ENCODE measurements around the gene OR51S1.
"Not testable (repeated sequence)": the region's sequence is repeated elsewhere in the genome, so short reads cannot be mapped to it uniquely, and the experiment has no call there.

Gene OR51S1

GRCh38 chr11:4848908-4849532 lies at the start of gene OR51S1:
OR51S1 (minus strand) TSS chr11:4849208; CDS start chr11:4849208, 0 bp downstream.
- DNase-seq (ENCODE audit: low read depth): no peak

GRCh38 chr11:4891996-4892640 lies 43.1 kb upstream of the OR51S1 start:
- no peak for DNase-seq (ENCODE audit: low read depth)

GRCh38 chr11:4890279-4890678 lies 41.3 kb upstream of the OR51S1 start:
- DNase-seq (ENCODE audit: low read depth): no peak

GRCh38 chr11:4887591-4887990 lies 38.6 kb upstream of the OR51S1 start:
- DNase-seq (ENCODE audit: low read depth): no peak

GRCh38 chr11:4886186-4886585 lies 37.2 kb upstream of the OR51S1 start:
- no peak for DNase-seq (ENCODE audit: low read depth)

GRCh38 chr11:4884361-4884760 lies 35.4 kb upstream of the OR51S1 start:
- DNase-seq (ENCODE audit: low read depth): no peak

GRCh38 chr11:4882543-4882942 lies 33.5 kb upstream of the OR51S1 start:
- DNase-seq (ENCODE audit: low read depth): no peak

GRCh38 chr11:4881860-4882500 lies 33.0 kb upstream of the OR51S1 start, which contains the start of gene OR51T1:
OR51T1 (plus strand) TSS chr11:4881900; CDS start chr11:4881900, 0 bp downstream.
- no peak for DNase-seq (ENCODE audit: low read depth)

- no peak for DNase-seq (ENCODE audit: low read depth)
These were observed 32.2 kb upstream of the OR51S1 start for GRCh38 chr11:4881188-4881587.

- no peak for DNase-seq (ENCODE audit: low read depth)
These were observed 16.8 kb upstream of the OR51S1 start for GRCh38 chr11:4865855-4866254.

GRCh38 chr11:4863876-4864275 lies 14.9 kb upstream of the OR51S1 start:
- DNase-seq (ENCODE audit: low read depth): no peak

- no peak for DNase-seq (ENCODE audit: low read depth)
These were observed 13.6 kb upstream of the OR51S1 start for GRCh38 chr11:4862447-4863236.

- not testable (repeated sequence) for DNase-seq (ENCODE audit: low read depth)
These were observed 5.3 kb upstream of the OR51S1 start for GRCh38 chr11:4854286-4854685.

GRCh38 chr11:4851033-4851432 lies 2.0 kb upstream of the OR51S1 start:
- no peak for DNase-seq (ENCODE audit: low read depth)

- DNase-seq (ENCODE audit: low read depth): no peak
These were observed 9.0 kb downstream of the OR51S1 start for GRCh38 chr11:4839851-4840549.

- no peak for DNase-seq (ENCODE audit: low read depth)
These were observed 18.1 kb downstream of the OR51S1 start for GRCh38 chr11:4830909-4831308.

- no peak for DNase-seq (ENCODE audit: low read depth)
These were observed 18.7 kb downstream of the OR51S1 start for GRCh38 chr11:4830346-4830745.

- DNase-seq (ENCODE audit: low read depth): no peak
These were observed 22.6 kb downstream of the OR51S1 start for GRCh38 chr11:4826425-4826824.

- no peak for DNase-seq (ENCODE audit: low read depth)
These were observed 23.9 kb downstream of the OR51S1 start for GRCh38 chr11:4825132-4825531.

- DNase-seq (ENCODE audit: low read depth): no peak
These were observed 28.0 kb downstream of the OR51S1 start, which contains the start of gene OR51F2 for GRCh38 chr11:4821021-4821420. OR51F2 (plus strand) TSS chr11:4821321; CDS start chr11:4821422, 101 bp downstream.

- no peak for DNase-seq (ENCODE audit: low read depth)
These were observed 39.8 kb downstream of the OR51S1 start for GRCh38 chr11:4809246-4809645.

- DNase-seq (ENCODE audit: low read depth): no peak
These were observed 40.5 kb downstream of the OR51S1 start for GRCh38 chr11:4808476-4808875.

Measured in activated T-helper 1 cell treated with Interleukin-2 at 50 U/mL for 16 hours (primary cell).